Left renal cortex interstitium (tissue), 4 donors: ENCODE data around the gene SLC1A6. TPM values are rescaled to one million over a fixed set of nuclear protein-coding genes. Genes with fewer than 3 reads are reported as not detected.
"Not testable (repeated sequence)": the region's sequence is repeated elsewhere in the genome, so short reads cannot be mapped to it uniquely, and the experiment has no call there.

Experiments
- DNase-seq, 4 donors: peaks; one replicate each; pipeline ENCODE4 v3.0.0-alpha.2; 2013; ENCODE audit warnings: low read depth in 4 of 4, low spot score in 2 of 4, missing footprints in 1 of 4
- polyA plus RNA-seq, 4 donors: library from polyadenylated mRNA; unstranded; fragments of 120-200 nt; gene quantifications; one replicate each; pipeline ENCODE4 v1.2.1, GENCODE V29; 2013; ENCODE audit not compliant: insufficient read length in 4 of 4

Gene SLC1A6
- polyA plus RNA-seq, 4 donors = 0.34 to 0.81 (median 0.48) TPM

- DNase-seq = no peak
These were observed 20.4 kb downstream of the SLC1A6 start for GRCh38 chr19:14959263-14959662.

GRCh38 chr19:14957464-14957863 lies 22.2 kb downstream of the SLC1A6 start:
- no peak for DNase-seq

GRCh38 chr19:14954071-14954655 lies 25.5 kb downstream of the SLC1A6 start:
- no peak for DNase-seq

GRCh38 chr19:14952767-14953166 lies 26.9 kb downstream of the SLC1A6 start:
- DNase-seq = no peak

DNA sequence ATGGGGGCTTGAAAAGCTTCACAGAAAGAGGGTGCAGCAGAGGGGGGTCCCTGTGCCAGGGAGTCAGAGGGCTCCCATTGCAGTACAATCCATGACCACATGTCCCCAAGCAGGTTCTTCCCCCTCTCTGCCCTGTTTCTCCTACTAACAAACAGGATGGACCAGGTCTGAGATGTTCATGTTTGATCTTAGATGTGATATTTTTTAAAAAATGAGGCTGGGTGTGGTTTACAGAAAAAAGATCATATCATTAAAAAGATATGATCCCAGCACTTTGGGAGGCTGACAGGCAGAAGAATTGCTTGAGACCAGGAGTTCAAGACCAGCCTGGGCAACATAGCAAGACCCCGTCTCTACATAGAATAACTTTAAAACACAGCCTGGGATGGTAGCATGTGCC lies 29.2 kb downstream of the SLC1A6 start:
- no peak for DNase-seq

DNA sequence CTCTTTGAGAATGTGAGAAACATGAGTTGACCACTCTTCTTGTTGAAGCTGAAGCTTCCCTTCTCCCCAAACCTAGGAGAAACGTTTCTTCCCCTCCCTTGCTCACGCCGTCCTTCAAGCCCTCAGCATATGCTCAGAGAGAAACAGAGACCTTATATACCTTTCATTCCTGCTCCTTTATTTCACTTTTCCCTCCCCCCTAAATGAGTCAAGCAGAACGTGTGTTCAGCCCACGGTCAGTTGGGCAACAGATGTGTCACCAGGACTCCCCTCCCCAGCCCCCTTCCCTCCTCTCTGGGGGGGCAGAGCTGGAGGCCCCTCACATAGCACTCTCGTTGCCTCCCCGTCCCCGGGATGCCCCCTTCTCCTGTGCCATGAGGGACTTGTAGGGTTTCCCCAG lies 29.8 kb downstream of the SLC1A6 start:
- DNase-seq = no peak

DNA sequence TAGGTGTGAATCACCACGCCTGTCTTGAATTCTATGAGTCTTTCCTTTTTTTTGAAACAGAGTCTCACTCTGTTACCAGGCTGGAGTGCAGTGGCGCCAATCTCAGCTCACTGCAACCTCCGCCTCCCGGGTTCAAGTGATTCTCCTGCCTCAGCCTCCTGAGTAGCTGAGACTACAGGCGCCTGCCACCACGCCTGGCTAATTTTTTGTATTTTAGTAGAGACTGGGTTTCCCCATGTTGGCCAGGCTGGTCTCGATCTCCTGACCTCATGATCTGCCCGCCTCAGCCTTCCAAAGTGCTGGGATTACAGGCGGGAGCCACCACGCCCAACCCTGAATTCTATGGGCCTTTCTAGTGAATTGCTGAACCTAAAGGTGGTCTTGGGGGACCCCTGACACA lies 30.3 kb downstream of the SLC1A6 start:
- DNase-seq = not testable (repeated sequence)

GRCh38 chr19:14944456-14944855 lies 35.2 kb downstream of the SLC1A6 start:
- no peak for DNase-seq

- DNase-seq = no peak
These were observed 36.1 kb downstream of the SLC1A6 start for GRCh38 chr19:14943601-14944000.

DNA sequence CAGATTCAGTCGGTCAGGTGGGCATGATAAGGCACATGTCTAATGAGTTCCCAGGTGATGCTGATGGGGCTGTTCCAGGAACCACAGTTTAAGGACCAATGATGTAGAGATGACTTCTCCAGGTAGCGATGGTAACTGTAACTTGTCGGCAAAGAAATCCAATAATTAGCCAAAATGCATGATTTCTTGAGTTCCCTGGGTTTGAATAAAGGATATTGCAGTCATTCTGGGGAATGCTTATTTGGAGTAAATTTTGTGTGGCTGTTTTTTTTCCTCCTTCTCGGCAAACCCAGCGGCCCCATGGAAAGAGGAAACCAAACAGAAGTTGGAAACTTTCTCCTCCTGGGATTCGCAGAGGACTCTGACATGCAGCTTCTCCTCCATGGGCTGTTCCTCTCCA lies 38.5 kb downstream of the SLC1A6 start, which contains the start of gene OR7C2:
Gene OR7C2, plus strand, starts transcription at position 301 of the 400 bp plus-strand sequence. Its CDS starts 0 bp downstream, at position 301.
- DNase-seq = no peak

- no peak for DNase-seq
These were observed 39.4 kb downstream of the SLC1A6 start for GRCh38 chr19:14940266-14940665.

DNA sequence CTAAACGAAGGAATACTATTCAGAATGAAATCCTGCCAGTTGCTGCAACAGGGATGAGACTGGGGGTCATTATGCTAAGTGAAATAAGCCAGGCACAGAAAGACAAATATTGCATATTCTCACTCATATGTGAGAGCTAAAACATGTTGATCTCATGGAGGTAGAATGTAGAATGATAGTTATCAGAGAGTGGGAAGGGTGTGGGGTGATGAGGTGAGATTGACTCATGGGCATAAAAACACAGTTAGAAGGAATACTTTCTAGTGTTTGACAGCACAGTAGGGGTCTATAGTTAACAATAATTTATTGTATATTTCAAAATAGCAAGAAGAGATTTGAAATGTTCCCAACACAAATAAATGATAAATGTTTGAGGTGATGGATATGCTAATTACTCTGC lies 46.2 kb downstream of the SLC1A6 start:
- DNase-seq = no peak

DNA sequence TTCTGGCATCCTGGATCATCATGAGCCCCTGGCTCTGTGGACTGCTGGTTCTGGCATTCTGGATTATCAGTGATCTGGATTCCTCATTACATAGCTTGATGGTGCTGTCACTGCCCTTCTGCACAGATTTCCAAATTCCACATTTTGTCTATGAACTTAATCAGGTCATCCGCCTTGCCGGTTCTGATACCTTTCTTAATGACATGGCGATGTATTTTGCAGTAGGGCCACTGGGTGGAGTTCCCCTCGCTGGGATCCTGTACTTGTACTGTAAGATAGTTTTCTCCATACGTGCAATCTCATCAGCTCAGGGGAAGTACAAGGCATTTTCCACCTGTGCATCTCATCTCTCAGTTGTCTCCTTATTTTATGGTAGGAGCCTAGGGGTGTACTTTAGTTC lies 62.8 kb downstream of the SLC1A6 start:
- DNase-seq = no peak

- DNase-seq = no peak
These were observed 64.5 kb downstream of the SLC1A6 start for GRCh38 chr19:14915116-14915515.

DNA sequence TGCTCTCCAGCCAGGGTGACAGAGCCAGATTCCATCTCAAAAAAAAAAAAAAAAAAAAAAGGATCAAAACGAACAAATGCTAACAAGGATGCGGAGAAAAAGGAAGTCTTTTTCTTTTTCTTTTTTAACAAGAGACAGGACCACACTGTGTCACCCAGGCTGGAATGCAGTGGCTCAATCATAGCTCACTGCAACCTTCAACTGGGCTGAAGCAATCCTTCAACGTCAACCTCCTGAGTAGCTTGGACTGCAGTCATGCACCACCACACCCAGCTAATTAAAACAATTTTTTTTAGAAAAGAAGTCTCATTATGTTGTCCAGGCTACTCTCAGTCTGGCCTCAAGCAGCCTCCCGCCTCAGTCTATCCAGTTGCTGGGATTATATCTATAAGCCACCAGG lies 73.0 kb downstream of the SLC1A6 start:
- no peak for DNase-seq

GRCh38 chr19:14901675-14902260 lies 77.9 kb downstream of the SLC1A6 start:
- no peak for DNase-seq

Other genes starting within 250 kb of the SLC1A6 start
- under 1 TPM; 0.37 to 0.69 (median 0.59) TPM for gene ADGRE2, start 201.3 kb downstream of the SLC1A6 start, polyA plus RNA-seq
- gene OR7A5, start 144.7 kb downstream of the SLC1A6 start, polyA plus RNA-seq = not detected
- gene OR7C1, start 144.7 kb downstream of the SLC1A6 start, polyA plus RNA-seq = under 1 TPM; 0.06 to 0.24 (median 0.12) TPM
- gene OR7A10, start 130.9 kb downstream of the SLC1A6 start, polyA plus RNA-seq = not detected
- under 1 TPM in 2 of 4 donors, not detected in 2; 0.05 to 0.08 TPM for gene OR7A17, start 93.7 kb downstream of the SLC1A6 start, polyA plus RNA-seq
- gene OR7C2, start 38.4 kb downstream of the SLC1A6 start, polyA plus RNA-seq = not detected
- under 1 TPM in 2 of 4 donors, not detected in 2; 0.09 to 0.11 TPM for gene CASP14, start 69.6 kb upstream of the SLC1A6 start, polyA plus RNA-seq
- under 1 TPM; 0.03 to 0.09 (median 0.06) TPM for gene OR1I1, start 102.3 kb upstream of the SLC1A6 start, polyA plus RNA-seq
- gene SYDE1, start 127.5 kb upstream of the SLC1A6 start, polyA plus RNA-seq = 10 to 100 TPM; 16.5 to 32.6 (median 22.5) TPM
- 100 to 1,000 TPM in 3 of 4 donors, 10 to 100 TPM in 1; 87.3 to 127 (median 122) TPM for gene NOTCH3, start 221.1 kb upstream of the SLC1A6 start, polyA plus RNA-seq